ENCODE results near the gene AMDHD1.

Gene AMDHD1, protein sequence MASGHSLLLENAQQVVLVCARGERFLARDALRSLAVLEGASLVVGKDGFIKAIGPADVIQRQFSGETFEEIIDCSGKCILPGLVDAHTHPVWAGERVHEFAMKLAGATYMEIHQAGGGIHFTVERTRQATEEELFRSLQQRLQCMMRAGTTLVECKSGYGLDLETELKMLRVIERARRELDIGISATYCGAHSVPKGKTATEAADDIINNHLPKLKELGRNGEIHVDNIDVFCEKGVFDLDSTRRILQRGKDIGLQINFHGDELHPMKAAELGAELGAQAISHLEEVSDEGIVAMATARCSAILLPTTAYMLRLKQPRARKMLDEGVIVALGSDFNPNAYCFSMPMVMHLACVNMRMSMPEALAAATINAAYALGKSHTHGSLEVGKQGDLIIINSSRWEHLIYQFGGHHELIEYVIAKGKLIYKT

GRCh38 chr12:95943330-95943842 is at the start of gene AMDHD1:
Gene AMDHD1 (plus strand): TSS chr12:95943331. CDS start chr12:95943399, 68 bp downstream.
- no peak for DNase-seq

DNA sequence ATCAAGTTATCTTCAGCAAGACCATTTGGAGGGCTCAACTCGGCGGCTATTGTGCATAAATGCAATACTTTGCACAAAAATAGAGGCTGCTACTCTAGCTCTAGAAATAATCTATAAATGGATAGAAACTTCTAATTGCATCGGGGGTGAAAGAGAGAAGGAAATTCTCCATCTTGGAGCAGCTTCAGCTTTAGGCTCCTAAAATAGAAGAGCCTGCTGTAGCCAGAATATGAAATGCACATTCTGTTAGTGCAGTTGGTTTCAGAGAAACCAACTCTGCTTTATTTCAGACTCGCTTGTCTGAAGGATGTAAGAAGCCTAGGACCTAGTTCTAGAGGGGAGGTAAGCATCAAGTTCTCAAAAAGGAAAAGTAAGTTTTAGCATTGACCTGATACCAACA is 46.3 kb upstream of the AMDHD1 start:
- DNase-seq = no peak

- no peak for DNase-seq
These were observed 45.0 kb upstream of the AMDHD1 start for GRCh38 chr12:95898081-95898480.

- no peak for DNase-seq
These were observed 34.6 kb upstream of the AMDHD1 start for GRCh38 chr12:95908573-95908972.

GRCh38 chr12:95909871-95910270 is 33.3 kb upstream of the AMDHD1 start:
- DNase-seq = no peak

DNA sequence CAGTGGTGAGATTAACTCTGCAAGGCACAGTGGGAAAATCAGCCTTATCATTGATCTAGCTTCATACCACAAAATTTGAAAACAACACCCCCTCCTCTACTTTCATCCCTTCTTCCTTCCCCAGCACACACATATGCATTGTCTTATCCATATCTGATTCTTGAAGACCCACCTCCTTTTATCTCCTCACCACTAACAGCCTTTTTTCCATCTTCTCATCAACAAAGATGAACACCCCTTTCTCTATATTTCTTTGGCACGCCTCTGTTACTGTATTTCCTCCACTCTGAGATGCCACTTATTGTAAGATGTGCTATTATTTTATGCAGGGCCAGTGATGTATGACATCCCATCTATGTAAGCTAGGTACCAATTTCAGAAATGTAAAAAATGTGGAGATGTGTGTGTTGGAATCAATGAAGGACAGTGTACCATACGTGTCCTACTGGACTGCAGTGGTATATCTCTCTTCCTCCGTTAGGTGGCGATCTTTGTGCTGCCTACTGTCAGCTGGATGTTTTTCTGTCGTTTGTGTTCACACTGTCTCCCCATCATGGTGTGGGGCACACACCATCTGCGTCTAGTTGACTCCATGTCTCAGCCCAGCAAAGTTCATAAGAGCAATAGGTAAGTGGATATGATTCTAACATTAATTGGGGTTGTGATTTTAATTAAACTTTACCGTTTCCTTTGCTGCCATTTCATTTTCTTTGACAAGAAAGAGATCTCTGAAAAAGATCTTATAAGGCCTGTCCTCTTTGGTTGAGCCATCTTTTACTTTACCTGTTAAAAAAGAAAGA is 24.7 kb upstream of the AMDHD1 start:
- DNase-seq = no peak

GRCh38 chr12:95919110-95919509 is 24.0 kb upstream of the AMDHD1 start:
- no peak for DNase-seq

DNA sequence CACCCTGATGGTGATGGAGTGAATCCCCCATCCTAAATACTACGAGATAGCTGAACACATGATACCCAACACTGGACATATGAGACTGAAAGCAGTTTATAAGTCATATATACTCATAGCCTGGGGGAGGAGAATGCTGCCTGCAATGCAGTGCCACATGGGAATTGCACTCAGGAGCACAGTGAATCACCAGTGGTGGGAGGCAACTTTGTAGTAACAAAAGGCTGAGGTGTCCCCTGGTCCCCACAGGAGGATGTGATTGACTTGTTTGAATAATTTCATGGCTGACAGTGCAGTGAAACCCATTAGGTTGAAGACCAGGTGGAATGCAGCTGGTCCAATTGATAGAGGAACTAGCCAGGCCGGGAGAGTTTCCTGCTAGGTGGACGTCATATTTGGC is 20.9 kb upstream of the AMDHD1 start:
- no peak for DNase-seq

GRCh38 chr12:95940514-95940913 is 2.6 kb upstream of the AMDHD1 start:
- DNase-seq = no peak

GRCh38 chr12:95942101-95942523 is 1.0 kb upstream of the AMDHD1 start:
- no peak for DNase-seq

DNA sequence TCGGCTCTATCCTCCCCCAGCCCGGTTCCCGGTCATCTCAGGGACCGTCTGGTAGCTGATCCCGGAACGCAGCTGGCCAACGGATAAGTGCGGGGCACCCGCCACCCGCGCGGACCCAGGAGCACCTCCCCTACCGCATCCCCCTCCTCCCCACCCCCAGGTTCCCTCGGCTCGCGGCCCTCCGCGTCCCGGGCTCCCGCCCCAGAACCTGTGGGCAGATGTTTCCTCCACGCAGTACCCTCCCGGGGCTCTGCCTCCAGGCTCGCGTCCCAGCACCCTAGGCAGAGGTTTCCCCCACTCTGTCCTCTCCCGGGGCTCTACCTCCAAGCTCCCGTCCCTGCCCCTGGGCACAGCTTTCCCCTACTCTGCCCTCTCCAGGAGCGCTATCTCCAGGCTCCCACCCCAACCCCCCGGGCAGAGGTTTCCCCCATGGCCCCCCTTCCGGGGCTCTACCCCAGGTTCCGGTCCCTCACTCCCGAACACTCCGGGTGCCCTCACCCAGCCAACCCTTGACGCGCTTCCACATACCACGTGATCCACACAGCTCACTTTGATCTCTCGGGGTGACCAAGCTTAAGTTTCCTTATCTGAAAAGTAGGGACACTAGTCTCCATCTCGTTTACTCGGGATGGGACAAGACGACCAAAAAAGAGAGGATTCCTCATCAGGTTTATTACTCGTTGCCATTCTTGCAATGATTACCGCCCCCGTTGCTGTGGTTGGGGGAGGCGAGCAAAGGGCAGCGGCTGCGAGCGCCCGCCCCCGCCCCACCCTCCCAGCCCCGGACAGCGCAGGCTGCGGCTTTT is 404 bp upstream of the AMDHD1 start, which contains the start of gene CCDC38:
Gene CCDC38 (minus strand): TSS at position 91 of the 806 bp plus-strand sequence. CDS start 6,105 bp downstream, outside the sequence.
- peak; percentile 2 for DNase-seq

DNA sequence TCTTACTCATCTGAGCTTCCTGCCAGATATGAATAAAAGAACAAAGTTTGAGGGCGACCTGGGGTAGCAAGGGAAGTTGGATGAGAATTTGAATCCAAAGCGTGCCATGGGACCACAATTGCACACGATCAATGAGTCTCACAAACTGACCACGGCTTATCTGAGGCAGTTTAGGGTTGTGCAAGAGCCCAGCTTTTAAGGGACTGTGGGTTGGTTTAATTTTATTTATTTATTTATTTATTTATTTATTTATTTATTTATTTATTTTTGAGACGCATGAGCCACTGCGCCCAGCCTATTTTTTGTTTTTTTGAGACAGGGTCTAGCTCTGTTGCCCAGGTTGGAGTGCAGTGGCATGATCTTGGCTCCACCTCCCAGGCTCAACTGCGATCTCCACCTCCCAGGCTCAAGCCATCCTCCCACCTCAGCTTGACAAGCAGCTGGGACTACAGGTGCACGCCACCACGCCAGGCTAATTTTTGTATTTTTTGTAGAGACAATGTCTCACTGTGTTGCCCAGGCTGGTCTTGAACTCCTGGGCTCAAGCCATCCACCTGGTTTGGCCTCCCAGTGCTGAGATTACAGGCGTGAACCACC is 1.1 kb downstream of the AMDHD1 start:
- DNase-seq = no peak

- no peak for DNase-seq
These were observed 6.5 kb downstream of the AMDHD1 start for GRCh38 chr12:95949477-95950206.

GRCh38 chr12:95951515-95951914 is 8.4 kb downstream of the AMDHD1 start:
- no peak for DNase-seq

DNA sequence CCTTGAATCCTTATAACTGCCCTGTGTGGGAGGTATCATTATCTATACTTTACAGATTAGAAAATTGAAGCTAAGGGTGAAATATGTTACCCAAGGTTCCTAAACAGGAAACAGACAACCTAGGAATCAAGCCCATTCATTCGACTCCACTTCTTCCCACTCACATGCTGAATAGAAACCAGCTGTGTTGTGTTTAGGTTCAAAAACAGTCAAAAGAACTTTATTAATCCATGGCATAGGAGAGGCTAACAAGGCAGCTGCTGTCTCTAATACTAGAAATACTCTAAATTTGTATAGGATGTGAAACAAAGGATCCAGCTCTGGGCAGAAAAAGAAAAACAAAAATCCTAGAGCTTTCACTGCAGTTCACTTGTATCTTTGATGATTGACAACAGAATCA is 9.9 kb downstream of the AMDHD1 start:
- DNase-seq = no peak

DNA sequence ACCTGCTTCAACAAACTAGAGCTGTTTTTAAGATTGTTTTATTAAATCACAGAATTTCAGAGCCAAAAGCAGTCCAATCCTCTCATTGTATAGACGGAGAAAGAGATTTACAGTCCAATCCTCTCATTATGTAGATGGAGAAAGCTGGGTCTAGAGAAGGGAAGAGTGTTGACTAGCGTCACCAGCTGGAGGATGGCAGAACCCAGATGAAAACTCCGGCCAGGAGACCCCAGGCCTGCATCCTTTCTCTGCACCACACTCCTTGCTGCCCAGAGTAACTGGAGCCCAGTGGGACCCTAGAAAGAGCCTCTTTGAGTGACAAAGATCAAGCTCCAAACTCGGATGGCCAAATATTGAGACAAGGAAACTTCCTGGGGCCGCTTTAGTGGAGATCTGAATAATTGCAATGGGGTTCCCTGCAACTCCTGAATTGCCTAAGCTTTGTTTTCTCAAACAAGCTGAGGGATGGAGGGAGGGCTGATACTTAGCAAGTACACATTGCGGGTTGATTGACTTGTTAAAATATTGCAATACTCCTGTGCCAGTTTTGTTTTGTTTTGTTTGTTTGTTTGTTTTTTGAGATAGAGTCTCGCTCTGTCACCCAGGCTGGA is 12.5 kb downstream of the AMDHD1 start:
- no peak for DNase-seq

DNA sequence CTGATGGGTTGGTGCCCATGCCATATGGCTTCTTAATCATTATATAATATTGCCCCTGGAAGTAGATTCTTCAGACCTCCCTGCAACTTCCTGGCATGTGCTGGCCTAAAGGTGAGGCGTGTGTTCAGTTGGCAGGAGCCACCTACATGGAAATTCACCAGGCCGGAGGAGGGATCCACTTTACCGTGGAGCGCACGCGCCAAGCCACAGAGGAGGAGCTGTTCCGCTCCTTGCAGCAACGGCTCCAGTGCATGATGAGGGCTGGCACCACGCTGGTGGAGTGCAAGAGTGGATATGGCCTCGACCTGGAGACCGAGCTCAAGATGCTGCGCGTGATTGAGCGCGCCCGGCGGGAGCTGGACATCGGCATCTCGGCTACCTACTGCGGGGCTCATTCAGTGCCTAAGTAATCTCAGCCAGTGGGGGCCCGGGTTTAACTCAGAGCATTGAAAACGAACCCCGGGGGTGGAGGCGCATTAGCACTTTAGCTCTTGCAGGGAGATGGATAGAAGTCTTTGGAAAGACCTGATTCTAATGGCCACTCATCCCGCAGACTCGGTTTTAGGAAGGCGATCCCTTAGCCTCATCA is 13.5 kb downstream of the AMDHD1 start:
- DNase-seq = no peak

GRCh38 chr12:95959107-95959506 is 16.0 kb downstream of the AMDHD1 start:
- DNase-seq = no peak

- DNase-seq = no peak
These were observed 17.1 kb downstream of the AMDHD1 start for GRCh38 chr12:95960241-95960640.

DNA sequence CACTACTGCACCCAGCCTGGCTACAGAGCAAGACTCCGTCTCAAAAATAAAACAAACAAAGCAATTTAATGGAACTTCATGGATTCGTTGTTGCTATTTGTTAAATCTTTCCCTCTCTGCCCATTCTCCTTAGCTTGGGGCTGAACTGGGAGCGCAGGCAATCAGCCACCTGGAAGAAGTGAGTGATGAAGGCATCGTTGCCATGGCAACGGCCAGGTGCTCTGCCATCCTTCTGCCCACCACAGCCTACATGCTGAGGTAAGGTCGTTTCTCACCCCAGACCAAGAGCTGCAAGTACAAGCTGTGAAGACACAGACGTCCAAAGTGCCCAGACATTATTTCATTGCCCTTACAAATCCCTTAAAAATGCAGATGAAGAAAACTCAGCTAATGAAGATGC is 19.1 kb downstream of the AMDHD1 start:
- no peak for DNase-seq

DNA sequence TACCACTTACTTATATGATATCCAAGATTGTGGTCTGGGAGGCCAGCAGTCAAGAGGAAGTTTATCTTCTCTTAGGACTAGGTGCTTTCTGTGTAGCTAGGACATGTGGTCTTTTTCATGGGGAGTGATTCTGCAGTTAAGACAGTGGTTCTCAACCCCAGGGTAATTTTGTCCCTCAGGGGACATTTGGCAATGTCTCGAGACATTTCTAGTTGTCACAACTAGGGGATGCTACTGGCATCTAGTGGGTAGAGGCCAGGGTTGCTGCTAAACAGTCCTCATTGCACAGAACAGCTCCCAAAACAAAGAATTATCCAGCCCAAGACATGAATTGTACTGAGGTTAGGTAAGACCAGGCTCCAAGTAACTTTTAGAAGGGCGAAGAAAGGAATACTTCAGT is 20.0 kb downstream of the AMDHD1 start:
- no peak for DNase-seq
